K562 (cell line): ENCODE measurements around the gene FBL. TPM values are rescaled to one million over a fixed set of nuclear protein-coding genes. Genes with fewer than 3 reads are reported as not detected.
A peak's percentile ranks its signal among the peaks of the same experiment; 100 is the strongest.

Experiments used
- ARID1B ChIP-seq: fragments of 450-650 bp; IDR thresholded peaks from 2 replicates; pipeline ENCODE4 v1.6.1; 2016; ENCODE audit warnings: antibody characterized with exemption, mild to moderate bottlenecking, inconsistent platforms
- FOXK2 ChIP-seq, 2 experiments: fragments of 450-650 bp; IDR thresholded peaks in 1 of 2; conservative IDR thresholded peaks in 1 of 2; 2 replicates each; pipeline ENCODE4 v1.6.1; 2016; ENCODE audit warnings: low read depth in 2 of 2, mild to moderate bottlenecking in 1 of 2
- GATAD2A ChIP-seq: fragments of 450-650 bp; IDR thresholded peaks from 2 replicates; pipeline ENCODE4 v1.6.1; 2017
- HOMEZ ChIP-seq: fragments of 250-450 bp; sonication (Bioruptor Pico); IDR thresholded peaks from 2 replicates; pipeline ENCODE4 v1.4.0; 2020; ENCODE audit warnings: mild to moderate bottlenecking, moderate library complexity
- IFI16 ChIP-seq: fragments of 250-450 bp; sonication (Bioruptor Pico); IDR thresholded peaks from 2 replicates; pipeline ENCODE4 v2.1.2; 2022; ENCODE audit warnings: mild to moderate bottlenecking, inconsistent platforms
- NCOR1 ChIP-seq: fragments of 450-650 bp; IDR thresholded peaks from 2 replicates; pipeline ENCODE4 v1.6.1; 2016; ENCODE audit warnings: mild to moderate bottlenecking, moderate library complexity
- NEUROD1 ChIP-seq: fragments of 150-350 bp; IDR thresholded peaks from 2 replicates; pipeline ENCODE4 v1.6.1; 2014; ENCODE audit warnings: borderline replicate concordance, low read length, low read depth; ENCODE audit not compliant: partially characterized antibody
- SIN3A ChIP-seq, 2 experiments: fragments of 150-350 bp in 1 of 2; IDR thresholded peaks; 2 replicates each; pipeline ENCODE4 v1.6.1; 2011 to 2016; ENCODE audit warnings: borderline replicate concordance in 2 of 2, low read depth in 2 of 2, low read length in 2 of 2, mild to moderate bottlenecking in 2 of 2, moderate library complexity in 2 of 2; ENCODE audit not compliant: control insufficient read depth in 1 of 2
- TOE1 ChIP-seq, 2 experiments: fragments of 450-650 bp in 1 of 2; sonication (generic) in 1 of 2; formaldehyde crosslinking in 1 of 2; IDR thresholded peaks; 2 replicates each; pipeline versions ENCODE4 v1.7.1 to v1.8.0; 2016 to 2022; ENCODE audit warnings: borderline replicate concordance in 2 of 2, mild to moderate bottlenecking in 2 of 2, antibody characterized with exemption in 1 of 2, inconsistent platforms in 1 of 2, low read depth in 1 of 2, missing genetic modification reagents in 1 of 2, moderate library complexity in 1 of 2
- USF2 ChIP-seq: sonication (generic); formaldehyde crosslinking; IDR thresholded peaks from 2 replicates; pipeline ENCODE4 v1.5.0; 2020; ENCODE audit warnings: missing genetic modification reagents
- ZKSCAN8 ChIP-seq: fragments of 200-800 bp; sonication (Bioruptor generic); IDR thresholded peaks from 2 replicates; pipeline ENCODE4 v1.6.1; 2016; ENCODE audit warnings: missing genetic modification characterization, missing compliant biosample characterization
- polyA plus RNA-seq, 8 experiments: library from polyadenylated mRNA; depleted of rRNA in 4 of 8; stranded (reverse) in 5 of 8; unstranded in 3 of 8; fragments of >200 nt; fragmentation: Nextera tagmentation in 2 of 8; fragmentation: Illumina TruSeq in 1 of 8; extraction: Ambion mirVana in 2 of 8; extraction: Trizol in 1 of 8; gene quantifications; 2 replicates each; pipeline versions ENCODE4 v1.2.1 to v1.2.3, GENCODE V29; 2011 to 2014; ENCODE audit warnings: inconsistent platforms in 1 of 8, missing spikeins in 1 of 8
- total RNA-seq, 7 experiments: library from RNA; depleted of rRNA in 6 of 7; stranded (reverse); fragments of >200 nt in 6 of 7; fragmentation: Illumina TruSeq in 2 of 7; extraction: Trizol in 2 of 7; gene quantifications; 2 replicates each; pipeline versions ENCODE4 v1.2.1 to v1.2.3, GENCODE V29; 2011 to 2021; ENCODE audit warnings: low replicate concordance in 1 of 7
- TF ChIP-seq, protein P1 (sequence below): fragments of 450-650 bp; IDR thresholded peaks from 2 replicates; pipeline ENCODE4 v1.6.1; 2016; ENCODE audit warnings: mild to moderate bottlenecking, moderate library complexity

The FBL gene
- total and polyA plus RNA-seq, 9 of the 15 experiments (the other 6 are each of a cell fraction or from before 2014, with no cell fraction given), result 201 to 1,696 (median 696) TPM

GRCh38 chr19:39839678-39840327 is 6.4 kb downstream of the FBL start (continued):
- no peak for TF ChIP-seq NEUROD1
- TF ChIP-seq FOXK2 (conservative IDR thresholded peaks at IDR 0.05 in 1 of 2, IDR thresholded peaks at IDR 0.05 in 1 of 2; ENCODE audit: low read depth in 2 of 2), result peak in 1 of 2 experiments; percentile 40; a peak in 1 of 4 replicates
- TF ChIP-seq ARID1B, result peak; percentile 62
- TF ChIP-seq NCOR1, result peak; percentile 29; the same call in 1 of the 2 replicates
- TF ChIP-seq, protein P1, sequence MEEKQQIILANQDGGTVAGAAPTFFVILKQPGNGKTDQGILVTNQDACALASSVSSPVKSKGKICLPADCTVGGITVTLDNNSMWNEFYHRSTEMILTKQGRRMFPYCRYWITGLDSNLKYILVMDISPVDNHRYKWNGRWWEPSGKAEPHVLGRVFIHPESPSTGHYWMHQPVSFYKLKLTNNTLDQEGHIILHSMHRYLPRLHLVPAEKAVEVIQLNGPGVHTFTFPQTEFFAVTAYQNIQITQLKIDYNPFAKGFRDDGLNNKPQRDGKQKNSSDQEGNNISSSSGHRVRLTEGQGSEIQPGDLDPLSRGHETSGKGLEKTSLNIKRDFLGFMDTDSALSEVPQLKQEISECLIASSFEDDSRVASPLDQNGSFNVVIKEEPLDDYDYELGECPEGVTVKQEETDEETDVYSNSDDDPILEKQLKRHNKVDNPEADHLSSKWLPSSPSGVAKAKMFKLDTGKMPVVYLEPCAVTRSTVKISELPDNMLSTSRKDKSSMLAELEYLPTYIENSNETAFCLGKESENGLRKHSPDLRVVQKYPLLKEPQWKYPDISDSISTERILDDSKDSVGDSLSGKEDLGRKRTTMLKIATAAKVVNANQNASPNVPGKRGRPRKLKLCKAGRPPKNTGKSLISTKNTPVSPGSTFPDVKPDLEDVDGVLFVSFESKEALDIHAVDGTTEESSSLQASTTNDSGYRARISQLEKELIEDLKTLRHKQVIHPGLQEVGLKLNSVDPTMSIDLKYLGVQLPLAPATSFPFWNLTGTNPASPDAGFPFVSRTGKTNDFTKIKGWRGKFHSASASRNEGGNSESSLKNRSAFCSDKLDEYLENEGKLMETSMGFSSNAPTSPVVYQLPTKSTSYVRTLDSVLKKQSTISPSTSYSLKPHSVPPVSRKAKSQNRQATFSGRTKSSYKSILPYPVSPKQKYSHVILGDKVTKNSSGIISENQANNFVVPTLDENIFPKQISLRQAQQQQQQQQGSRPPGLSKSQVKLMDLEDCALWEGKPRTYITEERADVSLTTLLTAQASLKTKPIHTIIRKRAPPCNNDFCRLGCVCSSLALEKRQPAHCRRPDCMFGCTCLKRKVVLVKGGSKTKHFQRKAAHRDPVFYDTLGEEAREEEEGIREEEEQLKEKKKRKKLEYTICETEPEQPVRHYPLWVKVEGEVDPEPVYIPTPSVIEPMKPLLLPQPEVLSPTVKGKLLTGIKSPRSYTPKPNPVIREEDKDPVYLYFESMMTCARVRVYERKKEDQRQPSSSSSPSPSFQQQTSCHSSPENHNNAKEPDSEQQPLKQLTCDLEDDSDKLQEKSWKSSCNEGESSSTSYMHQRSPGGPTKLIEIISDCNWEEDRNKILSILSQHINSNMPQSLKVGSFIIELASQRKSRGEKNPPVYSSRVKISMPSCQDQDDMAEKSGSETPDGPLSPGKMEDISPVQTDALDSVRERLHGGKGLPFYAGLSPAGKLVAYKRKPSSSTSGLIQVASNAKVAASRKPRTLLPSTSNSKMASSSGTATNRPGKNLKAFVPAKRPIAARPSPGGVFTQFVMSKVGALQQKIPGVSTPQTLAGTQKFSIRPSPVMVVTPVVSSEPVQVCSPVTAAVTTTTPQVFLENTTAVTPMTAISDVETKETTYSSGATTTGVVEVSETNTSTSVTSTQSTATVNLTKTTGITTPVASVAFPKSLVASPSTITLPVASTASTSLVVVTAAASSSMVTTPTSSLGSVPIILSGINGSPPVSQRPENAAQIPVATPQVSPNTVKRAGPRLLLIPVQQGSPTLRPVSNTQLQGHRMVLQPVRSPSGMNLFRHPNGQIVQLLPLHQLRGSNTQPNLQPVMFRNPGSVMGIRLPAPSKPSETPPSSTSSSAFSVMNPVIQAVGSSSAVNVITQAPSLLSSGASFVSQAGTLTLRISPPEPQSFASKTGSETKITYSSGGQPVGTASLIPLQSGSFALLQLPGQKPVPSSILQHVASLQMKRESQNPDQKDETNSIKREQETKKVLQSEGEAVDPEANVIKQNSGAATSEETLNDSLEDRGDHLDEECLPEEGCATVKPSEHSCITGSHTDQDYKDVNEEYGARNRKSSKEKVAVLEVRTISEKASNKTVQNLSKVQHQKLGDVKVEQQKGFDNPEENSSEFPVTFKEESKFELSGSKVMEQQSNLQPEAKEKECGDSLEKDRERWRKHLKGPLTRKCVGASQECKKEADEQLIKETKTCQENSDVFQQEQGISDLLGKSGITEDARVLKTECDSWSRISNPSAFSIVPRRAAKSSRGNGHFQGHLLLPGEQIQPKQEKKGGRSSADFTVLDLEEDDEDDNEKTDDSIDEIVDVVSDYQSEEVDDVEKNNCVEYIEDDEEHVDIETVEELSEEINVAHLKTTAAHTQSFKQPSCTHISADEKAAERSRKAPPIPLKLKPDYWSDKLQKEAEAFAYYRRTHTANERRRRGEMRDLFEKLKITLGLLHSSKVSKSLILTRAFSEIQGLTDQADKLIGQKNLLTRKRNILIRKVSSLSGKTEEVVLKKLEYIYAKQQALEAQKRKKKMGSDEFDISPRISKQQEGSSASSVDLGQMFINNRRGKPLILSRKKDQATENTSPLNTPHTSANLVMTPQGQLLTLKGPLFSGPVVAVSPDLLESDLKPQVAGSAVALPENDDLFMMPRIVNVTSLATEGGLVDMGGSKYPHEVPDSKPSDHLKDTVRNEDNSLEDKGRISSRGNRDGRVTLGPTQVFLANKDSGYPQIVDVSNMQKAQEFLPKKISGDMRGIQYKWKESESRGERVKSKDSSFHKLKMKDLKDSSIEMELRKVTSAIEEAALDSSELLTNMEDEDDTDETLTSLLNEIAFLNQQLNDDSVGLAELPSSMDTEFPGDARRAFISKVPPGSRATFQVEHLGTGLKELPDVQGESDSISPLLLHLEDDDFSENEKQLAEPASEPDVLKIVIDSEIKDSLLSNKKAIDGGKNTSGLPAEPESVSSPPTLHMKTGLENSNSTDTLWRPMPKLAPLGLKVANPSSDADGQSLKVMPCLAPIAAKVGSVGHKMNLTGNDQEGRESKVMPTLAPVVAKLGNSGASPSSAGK, result peak; percentile 97
- no peak for TF ChIP-seq HOMEZ (CRISPR knock-in tag)
- peak; percentile 52; the same call in 1 of the 2 replicates for TF ChIP-seq TOE1 (IDR thresholded peaks at IDR 0.05; ENCODE audit: borderline replicate concordance)
- 0 out of 2 replicates have a peak, but pooled peaks have one; percentile 36 for TF ChIP-seq TOE1 (CRISPR knock-in tag; IDR thresholded peaks at IDR 0.05; ENCODE audit: borderline replicate concordance, low read depth)
- peak; percentile 66 for TF ChIP-seq USF2 (CRISPR knock-in tag)
- peak; percentile 64; the same call in 1 of the 2 replicates for TF ChIP-seq ZKSCAN8
- TF ChIP-seq SIN3A (IDR thresholded peaks at IDR 0.05; ENCODE audit: borderline replicate concordance in 2 of 2, control insufficient read depth in 1 of 2, low read depth in 2 of 2, low read length in 2 of 2), result peak in 1 of 2 experiments; percentile 50; a peak in 1 of 4 replicates
- TF ChIP-seq GATAD2A, result peak; percentile 26; the same call in 1 of the 2 replicates
- TF ChIP-seq IFI16, result no peak
